LNCAP (cell line): Measurements from ENCODE around the gene HSPBP1.

Experiments used
- CTCF ChIP-seq: fragments of 450-650 bp; IDR thresholded peaks from 2 replicates; pipeline ENCODE4 v1.5.1; 2017; ENCODE audit warnings: mild to moderate bottlenecking

The HSPBP1 gene

GRCh38 chr19:55223291-55224037 lies 56.4 kb downstream of the HSPBP1 start:
- no peak for TF ChIP-seq CTCF

GRCh38 chr19:55220525-55220924 lies 59.4 kb downstream of the HSPBP1 start:
- no peak for TF ChIP-seq CTCF

- no peak for TF ChIP-seq CTCF
These were observed 63.3 kb downstream of the HSPBP1 start for GRCh38 chr19:55216461-55217198.

GRCh38 chr19:55213547-55213946 lies 66.4 kb downstream of the HSPBP1 start:
- TF ChIP-seq CTCF: no peak

DNA sequence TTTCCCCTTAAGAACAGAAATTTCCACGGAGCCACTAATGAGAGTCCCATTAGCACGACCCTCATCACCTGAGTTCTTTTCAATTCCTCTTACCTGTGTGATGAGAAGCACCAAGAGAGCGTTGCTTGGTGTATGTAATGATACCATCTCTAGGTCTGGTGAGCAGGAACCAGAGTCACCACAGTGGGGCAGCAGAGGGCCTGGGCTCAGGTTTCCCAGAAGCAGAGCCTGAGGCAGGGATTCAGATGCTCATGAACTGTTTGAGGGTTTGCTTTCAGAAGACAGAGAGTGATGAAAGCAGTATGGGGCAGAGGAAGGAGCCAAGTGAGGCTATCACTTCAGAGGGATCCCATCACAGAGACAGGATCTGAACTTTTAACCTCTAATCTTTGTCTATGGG lies 67.5 kb downstream of the HSPBP1 start:
- no peak for TF ChIP-seq CTCF
